GM19023 (cell line): Measurements from ENCODE around the gene SLPI.

Experiments
- ATAC-seq: cut with Tn5 transposase; IDR thresholded peaks from one replicate; pipeline ENCODE4 v1.9.1; 2021; ENCODE audit warnings: mild to moderate bottlenecking, moderate library complexity; ENCODE audit not compliant: unreplicated experiment

The SLPI gene

DNA sequence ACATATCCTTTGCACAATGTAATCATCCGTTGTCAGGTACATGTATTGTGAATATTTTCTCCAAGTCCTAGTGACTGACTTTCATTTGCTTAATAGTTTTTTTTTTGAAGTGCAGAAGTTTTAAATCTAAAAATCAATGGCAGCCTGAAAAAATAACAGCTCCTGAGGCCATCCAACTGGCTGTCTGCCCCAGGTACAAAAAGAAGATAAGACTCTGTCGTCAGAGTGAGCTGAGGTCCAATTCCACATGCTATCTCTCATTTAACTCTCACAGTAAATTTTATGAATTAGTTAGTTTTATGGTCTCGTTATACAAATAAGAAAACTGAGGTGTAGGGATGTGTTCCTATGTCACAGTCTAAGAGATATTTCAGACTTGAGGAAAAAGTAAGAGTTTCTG lies 21.0 kb upstream of the SLPI start:
- no peak for ATAC-seq

DNA sequence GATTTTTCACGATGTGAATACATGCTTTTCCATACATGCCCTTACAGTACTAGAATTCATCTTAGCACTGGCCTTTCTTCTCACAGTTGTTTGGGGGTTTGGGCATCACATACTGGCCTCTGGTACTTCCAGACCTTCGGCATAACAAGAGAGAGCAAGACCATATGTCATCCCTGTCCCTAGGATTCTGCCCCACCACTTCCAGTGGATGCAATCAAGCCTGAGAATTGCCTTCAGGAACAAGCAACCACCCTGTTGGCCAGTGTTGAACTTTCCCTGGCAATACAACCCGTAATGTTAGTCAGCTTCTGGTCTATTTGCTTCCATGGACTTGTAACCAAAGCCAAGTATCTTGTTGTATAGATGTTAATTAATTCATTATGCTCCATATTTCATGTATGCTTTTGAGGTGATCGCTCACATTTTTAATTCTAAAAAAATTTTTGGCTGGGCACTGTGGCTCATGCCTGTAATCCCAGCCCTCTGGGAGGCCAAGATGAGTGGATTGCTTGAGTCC lies 15.4 kb upstream of the SLPI start:
- ATAC-seq, result no peak

DNA sequence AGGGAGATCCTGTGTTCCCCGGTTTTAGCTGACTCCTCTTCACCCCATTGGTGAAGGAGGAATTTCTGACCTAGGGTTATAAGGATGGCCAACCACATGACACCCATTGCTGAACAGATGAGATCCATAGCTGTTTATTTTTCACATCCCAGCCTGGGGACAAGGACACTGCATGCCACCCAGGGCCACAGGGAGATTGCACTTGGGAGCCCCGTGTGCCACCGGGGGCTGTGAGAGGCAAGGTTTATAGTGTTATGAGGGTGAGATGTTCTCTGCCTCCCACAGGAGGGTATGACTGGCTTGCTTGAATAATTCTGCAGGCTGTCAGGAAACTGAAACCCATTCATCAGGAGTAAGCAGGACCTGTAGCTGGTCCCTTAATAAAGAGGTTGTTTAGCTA lies 14.7 kb upstream of the SLPI start:
- no peak for ATAC-seq

DNA sequence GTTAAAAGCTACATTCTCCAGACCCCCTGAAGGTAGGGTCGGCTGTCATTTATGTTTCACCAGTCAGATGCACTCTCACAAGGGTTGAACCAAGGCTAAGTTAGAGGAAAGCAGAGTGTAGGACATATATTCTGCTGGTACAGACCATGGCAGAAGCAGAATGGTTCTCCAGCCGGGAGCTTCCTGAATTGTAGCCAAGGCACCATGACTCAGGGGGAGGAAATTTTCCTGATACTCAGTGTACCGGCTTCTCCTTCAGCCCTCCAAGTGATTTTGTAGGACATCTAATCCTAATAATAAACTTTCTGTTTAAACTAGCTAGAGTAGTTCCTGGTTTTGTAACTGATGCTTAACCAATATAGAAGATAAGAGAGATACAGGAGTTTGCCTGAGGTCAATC lies 14.2 kb upstream of the SLPI start:
- ATAC-seq, result no peak

DNA sequence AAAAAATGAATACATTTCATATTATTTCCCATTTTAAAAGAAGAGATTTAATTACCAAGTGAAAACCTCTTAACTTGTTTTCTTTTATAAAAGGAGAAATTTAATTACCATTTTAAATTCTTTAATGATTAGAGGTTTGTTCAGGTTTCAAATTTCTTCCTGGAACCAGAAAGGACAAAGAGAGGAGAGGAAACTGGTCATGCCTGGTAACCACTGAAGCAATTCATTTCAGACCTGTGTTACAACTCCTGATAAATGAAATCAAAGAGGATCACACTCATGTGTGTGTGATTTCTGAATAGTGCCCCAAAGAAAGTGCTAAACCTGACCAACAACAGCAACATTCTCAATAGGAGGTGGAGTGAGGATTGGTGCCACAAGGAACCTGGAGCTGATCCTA lies 12.6 kb upstream of the SLPI start:
- no peak for ATAC-seq

DNA sequence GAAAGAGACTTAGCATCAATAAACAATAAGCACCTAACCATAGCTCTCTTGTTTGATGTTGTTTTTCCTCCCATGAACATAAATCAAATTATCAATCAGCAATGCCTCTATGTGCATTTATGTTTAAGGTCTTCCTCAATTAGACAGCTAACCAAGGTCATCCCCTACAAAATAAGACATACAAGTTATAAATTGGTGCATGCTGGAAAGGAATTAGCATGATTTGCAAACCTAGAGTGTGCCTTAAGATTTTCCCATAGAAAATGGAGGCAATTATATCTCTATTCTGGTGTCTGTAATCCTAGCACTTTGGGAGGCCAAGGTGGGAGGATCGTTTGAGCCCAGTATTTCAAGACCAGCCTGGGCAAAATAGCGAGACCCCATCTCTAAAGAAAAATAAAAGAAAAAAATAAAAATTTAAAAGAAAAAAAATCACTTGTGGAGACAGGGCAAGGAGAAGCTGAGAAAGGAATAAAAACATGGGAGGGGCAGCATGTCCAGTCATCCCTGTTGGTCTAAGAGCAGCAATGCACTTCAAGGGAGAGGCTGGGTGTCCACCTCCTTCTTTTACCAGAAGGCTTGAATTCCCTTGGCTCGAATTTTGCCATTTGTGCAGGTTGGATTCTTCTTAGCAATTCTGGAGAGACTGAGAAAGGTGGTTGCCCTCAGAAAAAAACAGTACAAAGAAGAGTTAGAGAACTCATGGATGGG lies 9.3 kb upstream of the SLPI start:
- ATAC-seq, result no peak

DNA sequence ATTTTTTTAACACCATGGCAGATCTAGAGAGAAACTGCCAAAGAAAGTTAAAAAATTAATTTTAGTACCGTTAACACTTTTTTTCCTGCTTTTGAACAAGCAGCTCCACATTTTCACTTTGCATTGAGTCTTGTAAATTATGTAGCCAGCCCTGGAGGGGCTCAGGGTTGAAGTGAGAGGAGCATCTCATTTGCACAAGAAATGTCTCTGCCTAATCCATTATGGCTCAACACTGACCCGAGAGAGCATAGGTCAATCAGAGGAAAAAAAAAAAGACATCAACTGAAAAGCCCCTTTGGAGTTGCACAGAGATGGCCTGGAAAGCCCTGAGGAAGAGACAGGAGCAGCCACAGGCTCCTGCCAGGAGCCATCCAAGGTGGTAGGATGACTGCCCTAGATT lies 4.3 kb upstream of the SLPI start:
- ATAC-seq, result no peak

DNA sequence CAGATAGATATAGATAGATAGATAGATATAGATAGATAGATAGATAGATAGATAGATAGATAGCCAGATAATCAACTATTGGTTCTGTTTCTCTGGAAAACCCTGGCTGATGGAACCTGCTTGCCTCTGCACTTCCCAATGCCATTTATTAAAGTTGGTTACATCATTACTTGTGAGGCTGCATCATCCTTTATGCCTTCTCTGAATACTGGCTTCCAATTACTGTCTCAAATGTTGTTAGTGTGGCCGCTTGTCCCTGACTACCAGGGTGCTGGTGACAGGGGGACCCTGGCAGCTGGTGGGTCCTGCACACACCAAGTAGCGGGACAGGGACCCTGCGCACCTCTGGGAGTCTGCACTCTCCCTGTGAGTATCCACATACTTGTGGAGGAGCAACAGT lies 3.9 kb upstream of the SLPI start:
- ATAC-seq, result no peak

DNA sequence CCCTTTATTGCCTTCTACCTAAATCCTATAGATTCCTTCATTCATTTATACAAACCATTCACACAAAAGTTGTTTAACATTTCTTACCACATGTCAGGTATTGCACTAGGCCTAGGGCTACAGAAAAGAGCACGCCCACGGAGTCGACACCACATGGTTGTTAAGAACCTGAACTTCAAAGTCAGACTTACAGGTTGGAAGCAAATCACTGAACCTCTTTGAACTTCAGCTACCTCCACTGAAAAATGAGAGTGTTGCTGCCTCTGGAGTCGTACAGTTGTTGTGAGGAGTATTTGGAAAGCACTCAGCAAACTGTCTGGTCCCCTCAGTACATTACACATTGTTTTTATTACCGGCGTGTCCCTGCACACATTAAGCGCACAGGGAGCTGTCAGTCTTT lies 3.3 kb upstream of the SLPI start:
- ATAC-seq, result no peak

DNA sequence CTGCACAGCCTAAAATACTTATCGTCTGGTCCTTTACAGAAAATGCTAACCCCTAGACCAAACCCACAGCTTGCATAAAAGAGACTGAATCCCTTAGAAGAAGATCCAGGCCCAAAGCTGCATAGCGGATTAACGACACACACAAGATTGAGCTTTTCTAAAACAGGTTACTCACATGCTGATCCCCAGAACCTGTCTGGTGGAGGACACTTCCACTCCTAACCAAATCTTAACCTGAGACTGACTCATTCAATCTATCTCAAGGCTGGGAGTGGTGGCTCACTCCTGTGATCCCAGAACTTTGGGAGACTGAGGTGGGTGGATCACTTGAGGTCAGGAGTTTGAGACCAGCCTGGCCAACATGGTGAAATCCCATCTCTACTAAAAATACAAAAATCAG lies 2.8 kb upstream of the SLPI start:
- ATAC-seq, result no peak

DNA sequence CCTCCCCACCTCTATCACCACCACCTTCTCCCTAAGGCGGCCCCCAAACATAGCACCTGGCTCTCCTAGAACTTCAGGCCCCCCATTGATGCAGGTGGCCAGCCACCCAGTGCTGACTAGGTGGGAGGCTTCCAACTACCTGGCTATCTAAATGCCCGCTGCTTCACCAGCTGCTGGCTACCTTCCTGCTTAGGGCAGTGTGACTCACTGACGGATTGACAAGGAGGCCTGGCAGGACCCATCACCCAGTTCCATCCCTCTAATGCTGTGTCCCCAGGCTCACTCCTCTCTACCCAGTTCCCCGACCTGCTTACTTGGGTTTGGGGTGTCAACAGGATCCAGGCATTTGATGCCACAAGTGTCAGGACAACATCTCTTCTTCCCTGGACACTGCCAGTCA lies 1.1 kb downstream of the SLPI start:
- ATAC-seq, result no peak

DNA sequence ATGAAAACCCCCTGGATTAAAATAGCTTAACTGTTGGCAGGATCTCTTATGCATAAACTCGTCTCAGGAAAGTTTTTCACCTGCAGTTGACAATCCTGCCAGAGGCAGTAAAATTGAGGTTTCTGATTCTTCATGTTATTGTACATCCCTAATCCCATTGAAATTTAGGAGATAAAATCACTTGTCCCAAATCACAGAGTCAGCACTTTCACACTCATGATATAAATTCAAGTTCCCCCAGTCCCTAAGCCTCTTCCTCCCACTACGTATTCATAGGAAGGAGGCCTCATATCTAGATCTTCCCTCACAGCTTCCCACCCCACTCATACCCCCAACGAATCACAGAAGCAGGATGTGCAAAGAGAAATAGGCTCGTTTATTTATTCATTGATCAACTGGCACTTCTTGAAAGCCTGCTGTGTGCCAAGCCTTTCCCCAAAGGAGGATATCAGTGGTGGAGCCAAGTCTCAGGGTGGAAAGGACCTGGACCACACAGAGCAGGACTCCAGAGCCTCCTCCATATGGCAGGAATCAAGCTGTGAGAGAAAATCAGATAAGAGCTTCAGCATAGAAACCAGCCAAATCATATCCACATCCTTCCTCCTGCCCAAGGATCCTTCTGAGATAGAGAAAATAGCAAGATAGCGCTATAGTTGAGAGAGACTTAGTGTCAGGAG lies 2.3 kb downstream of the SLPI start:
- no peak for ATAC-seq

DNA sequence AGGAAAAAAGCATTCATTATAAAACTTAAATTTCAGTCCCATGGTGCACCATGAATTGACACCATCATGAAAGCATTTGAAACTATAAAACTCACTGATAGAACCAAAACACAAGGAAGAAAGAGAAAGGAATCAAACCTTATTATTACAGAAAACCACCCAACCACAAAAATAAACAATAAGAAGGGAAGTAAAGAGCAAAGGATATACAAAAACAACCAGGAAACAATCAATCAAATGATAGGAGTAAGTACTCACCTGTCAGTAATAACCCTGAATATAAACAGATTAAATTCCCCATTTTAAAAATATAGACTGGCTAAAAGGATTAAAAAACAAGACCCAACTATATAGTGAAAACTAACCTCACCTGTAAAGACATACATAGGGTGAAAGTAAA lies 5.8 kb downstream of the SLPI start:
- no peak for ATAC-seq

DNA sequence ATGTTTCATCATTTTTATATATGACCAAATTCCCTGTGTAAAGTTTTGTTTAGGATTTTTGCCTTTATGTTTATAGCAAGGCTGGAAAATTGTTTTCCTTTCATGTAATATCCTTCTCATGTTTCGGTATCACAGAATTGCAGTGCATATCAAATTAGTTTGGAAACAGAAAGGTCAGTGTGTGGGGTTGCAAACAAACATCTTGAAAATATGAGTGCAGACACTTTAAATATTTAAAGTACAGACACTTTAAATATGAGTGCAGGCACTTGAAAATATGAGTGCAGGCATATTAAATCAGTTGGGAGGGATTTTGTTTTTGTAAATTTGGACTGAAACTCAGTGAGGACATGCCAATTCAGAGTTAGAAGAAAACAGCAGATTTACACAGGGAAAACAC lies 6.5 kb downstream of the SLPI start:
- ATAC-seq, result no peak

DNA sequence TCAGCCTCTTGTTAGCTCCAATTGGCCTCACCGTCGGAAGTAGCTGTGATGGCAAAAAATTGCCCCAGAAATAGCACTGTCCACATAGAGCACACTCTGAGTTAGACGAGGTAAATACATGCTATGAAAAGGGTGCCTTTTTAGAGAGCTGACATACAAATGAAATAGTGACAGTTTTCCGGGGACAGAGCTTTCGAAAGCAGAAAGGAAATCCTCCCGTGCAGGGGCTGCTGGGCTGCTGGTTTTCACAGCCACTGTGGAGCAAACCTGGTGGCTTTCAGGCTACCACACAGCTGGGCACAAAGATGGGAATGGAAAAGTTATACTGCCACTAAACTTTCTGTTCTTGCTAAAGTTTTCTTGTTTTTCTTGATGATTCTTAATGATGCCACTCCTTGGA lies 8.3 kb downstream of the SLPI start:
- ATAC-seq, result no peak

DNA sequence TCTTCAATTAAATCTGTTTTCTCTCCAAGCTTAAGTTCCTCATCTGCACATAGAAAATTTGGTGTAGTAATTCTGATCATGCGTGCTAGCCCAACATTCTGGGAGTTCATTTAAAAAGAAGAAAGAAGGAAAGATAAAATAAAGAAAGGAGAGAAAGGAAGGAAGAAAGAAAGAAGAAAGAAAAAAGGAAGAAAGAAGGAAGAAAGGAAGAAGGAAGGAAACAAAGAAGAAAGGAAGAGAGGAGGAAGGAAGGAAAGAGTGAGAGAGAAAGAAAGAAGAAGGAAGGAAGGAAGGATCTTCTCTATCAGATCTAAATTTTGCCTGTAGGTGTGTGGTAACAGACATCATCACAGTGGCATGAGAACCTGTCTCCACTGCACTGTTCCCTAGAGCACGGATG lies 16.2 kb downstream of the SLPI start:
- no peak for ATAC-seq

DNA sequence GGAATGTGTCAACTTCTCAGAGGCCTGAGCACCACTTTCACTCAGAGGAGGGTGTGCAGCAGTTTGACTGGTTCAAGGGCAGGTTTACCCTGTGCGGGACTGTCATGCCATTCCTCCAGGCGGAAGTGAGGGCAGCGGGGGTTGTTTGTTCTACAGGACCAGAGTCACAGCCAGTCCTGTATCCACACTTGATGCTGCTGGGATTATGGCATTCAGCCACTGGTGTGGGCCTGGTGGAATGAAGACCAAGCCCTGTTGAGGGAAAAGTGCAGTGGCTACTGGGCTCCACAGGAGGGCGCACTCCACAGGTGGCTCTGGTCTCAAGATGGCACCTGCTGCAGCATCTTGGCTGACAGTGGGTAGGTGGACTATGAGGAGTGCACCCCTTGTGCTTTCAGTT lies 18.4 kb downstream of the SLPI start:
- no peak for ATAC-seq

DNA sequence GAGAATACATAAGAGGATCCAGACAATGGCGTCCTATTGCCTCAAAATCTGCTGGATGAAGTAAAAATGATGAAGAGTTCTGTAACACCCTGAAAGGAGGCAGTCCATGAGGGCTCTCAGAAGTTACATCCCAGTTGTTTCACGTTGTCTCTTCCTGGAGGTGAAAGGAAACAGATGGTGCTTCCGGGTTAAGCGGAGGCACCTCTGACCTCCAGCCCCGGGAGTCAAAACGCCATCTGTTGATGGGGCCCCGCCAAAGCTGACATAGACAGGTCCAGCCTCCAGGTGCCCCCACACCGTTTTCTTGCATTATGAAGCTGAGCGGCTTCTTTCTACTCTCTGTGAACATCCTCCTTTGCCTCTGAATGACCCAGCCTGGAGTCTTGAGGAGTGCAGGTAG lies 23.7 kb downstream of the SLPI start:
- ATAC-seq, result no peak

DNA sequence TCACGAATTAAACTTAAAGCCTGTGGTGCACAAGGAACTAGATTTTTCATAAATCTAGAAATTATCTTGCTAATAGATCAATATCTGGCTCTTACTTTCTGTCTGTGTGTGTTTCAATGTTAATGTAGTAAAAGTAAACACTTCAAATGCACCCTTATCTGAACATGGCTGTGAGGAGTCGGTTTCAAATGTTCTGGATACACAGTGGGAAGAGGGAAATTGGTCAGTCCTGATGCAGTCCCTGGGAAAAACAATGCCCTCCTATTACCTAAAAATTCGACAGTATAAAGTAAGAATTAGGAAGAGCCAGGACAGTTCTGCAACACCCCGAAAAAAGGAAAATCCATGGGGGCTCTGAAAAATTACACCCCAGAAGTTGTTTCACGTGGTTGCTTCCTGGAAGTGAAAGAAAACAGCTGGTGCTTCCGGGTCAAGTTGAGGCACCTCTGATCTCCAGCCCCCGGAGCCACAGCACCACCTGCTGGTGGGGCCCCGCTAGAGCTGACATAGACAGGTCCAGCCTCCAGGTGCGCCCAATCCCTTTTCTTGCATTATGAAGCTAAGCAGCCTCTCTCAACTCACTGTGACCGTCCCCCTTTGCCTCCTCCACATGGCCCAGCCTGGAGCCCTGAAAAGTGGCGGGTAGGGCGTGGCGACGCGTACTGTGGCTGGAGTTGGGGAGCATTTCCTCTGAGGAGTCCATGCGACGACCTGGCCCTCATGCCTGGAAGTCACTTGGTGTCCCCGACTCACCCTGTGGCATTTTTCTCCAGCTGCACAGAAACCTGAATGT lies 24.9 kb downstream of the SLPI start:
- ATAC-seq, result no peak

DNA sequence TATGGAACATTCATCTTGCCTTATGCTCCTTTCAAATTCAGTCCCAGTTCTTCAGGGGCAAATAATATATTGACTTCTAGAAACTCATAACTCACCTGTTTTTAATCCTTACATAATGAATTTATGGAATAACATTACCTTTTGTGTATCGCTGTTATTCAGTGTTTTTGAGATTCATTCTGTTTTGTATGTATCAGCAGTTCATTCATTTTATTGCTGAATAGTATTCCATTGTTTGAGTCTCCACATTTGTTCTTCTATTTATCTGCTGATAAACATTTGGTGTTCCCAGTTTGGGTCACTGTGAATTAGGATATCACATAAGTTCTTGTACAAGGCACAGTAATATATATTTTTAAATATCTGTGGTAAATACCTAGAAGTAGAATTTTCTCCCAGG lies 28.1 kb downstream of the SLPI start:
- no peak for ATAC-seq

DNA sequence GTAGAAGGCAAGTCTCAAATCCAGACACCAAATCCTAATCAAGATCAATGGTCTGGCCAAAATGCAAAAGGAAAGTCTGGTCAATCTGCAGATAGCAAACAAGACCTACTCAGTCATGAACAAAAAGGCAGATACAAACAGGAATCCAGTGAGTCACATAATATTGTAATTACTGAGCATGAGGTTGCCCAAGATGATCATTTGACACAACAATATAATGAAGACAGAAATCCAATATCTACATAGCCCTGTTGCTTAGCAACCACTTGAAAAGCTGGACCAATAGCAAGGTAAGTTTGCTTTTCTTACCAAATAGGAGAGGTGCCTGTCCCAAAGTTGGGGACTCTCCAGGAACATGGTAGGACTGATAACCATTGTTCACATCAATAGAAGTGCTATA lies 31.2 kb downstream of the SLPI start:
- no peak for ATAC-seq

DNA sequence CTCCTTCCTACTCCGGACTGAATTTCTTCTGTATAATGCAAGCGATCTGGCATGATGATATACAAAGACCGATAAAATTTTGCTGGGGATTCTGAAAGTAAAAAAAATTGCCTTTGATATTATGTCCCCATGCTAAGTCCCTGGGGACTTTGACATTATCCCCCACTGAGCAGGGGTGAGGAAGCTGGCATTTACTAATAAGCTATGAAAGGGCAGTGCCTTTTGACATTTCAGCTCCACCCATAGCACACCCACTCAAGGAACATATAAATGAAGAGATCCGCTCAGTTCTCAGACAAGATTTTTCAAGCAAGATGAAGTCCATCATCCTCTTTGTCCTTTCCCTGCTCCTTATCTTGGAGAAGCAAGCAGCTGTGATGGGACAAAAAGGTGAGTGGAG lies 33.3 kb downstream of the SLPI start, which contains the start of gene SEMG2:
Gene SEMG2 (plus strand): TSS at position 298 of the 400 bp plus-strand sequence. CDS start 17 bp downstream, at position 315.
- ATAC-seq, result no peak
